GM15510 (cell line): Measurements from ENCODE around the gene FGL2.

Source experiments
- POLR2A ChIP-seq: IDR thresholded peaks from 3 replicates; pipeline ENCODE4 v1.6.1; 2011; ENCODE audit warnings: borderline replicate concordance; ENCODE audit not compliant: insufficient read length; ENCODE audit errors: extremely low read depth

FGL2 gene, protein sequence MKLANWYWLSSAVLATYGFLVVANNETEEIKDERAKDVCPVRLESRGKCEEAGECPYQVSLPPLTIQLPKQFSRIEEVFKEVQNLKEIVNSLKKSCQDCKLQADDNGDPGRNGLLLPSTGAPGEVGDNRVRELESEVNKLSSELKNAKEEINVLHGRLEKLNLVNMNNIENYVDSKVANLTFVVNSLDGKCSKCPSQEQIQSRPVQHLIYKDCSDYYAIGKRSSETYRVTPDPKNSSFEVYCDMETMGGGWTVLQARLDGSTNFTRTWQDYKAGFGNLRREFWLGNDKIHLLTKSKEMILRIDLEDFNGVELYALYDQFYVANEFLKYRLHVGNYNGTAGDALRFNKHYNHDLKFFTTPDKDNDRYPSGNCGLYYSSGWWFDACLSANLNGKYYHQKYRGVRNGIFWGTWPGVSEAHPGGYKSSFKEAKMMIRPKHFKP

GRCh38 chr7:77199013-77199966 is at the start of gene FGL2:
Gene FGL2, minus strand, starts transcription at chr7:77199819. Its CDS starts 26 bp downstream, at chr7:77199793.
- no peak for TF ChIP-seq POLR2A

DNA sequence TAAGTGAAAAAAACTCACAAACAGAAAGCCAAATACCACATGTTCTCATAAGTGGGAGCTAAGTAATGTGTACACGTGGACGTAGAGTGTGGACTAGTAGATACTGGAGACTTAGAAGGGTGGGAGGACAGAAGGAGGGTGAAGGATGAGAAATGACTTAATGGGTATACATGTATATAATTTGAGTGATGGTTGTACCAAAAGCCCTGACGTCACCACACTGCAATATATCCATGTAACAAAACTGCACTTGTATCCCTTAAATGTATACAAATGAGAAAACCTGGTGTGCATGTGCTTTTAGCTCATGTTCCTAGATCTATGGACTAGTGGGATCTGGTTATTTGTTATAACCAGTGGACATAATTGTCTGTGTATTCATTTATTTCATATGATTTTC is 48.5 kb upstream of the FGL2 start:
- TF ChIP-seq POLR2A, result no peak

GRCh38 chr7:77247206-77247850 is 47.7 kb upstream of the FGL2 start:
- TF ChIP-seq POLR2A, result no peak

GRCh38 chr7:77246026-77246640 is 46.5 kb upstream of the FGL2 start:
- no peak for TF ChIP-seq POLR2A

- TF ChIP-seq POLR2A, result no peak
These were observed 45.6 kb upstream of the FGL2 start for GRCh38 chr7:77245015-77245755.

- no peak for TF ChIP-seq POLR2A
These were observed 44.8 kb upstream of the FGL2 start for GRCh38 chr7:77244222-77244934.

DNA sequence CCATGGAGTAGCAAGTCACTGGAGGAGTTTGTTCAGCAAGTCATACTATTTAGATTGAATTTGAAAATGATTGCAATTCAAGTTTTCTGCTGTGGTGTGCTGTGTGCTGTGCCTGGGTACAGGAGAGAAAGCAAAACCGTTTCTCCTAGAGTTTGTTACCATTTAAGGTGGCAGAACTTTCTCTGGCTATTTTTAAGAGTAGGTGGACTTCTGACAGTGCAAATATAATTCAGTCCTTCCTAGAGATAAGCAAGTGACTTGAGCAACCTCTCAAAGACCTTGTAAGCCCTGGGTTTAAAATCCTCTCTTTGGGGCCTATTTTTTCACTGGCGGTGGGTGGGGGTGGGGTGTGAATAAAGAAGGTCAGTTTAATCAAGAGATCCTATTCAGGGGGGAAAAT is 42.9 kb upstream of the FGL2 start:
- TF ChIP-seq POLR2A, result no peak

DNA sequence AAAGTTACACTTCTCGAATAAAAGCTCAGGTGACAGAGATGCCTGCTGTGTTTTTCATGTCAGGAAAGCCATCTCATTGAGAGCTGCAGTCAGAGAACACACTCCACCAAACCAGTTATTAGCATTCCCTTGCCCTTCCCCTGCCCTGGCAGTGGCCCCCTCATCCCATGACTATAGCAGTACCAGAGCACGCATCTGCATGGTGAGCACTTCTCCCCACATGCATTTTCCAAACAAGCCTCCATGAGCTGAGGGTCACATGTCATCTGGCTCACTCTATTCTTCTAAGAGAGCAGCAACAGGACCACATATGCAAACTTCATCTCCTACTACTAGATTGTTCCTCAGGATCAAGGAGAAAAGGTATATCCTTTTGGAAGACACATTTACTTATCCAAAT is 42.4 kb upstream of the FGL2 start:
- TF ChIP-seq POLR2A, result no peak

DNA sequence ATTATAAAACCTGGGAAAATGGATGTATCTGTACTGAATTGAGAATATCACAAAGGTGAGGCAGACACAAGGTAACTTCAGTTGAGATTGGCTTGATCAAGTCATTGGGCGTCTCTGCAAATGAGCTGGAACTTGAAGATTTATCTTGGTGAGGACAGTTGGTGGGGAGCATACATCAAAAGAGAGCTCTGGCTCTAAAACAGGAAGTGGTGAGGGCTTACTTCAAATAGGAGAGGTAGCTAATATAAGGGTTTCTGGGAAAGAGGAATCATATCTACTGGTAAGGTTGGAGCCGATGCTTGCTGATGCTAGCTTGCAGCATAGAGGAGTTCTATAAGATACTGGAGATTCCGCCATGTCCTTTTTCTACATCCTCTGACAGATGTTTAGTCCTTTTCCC is 39.9 kb upstream of the FGL2 start:
- TF ChIP-seq POLR2A, result no peak

DNA sequence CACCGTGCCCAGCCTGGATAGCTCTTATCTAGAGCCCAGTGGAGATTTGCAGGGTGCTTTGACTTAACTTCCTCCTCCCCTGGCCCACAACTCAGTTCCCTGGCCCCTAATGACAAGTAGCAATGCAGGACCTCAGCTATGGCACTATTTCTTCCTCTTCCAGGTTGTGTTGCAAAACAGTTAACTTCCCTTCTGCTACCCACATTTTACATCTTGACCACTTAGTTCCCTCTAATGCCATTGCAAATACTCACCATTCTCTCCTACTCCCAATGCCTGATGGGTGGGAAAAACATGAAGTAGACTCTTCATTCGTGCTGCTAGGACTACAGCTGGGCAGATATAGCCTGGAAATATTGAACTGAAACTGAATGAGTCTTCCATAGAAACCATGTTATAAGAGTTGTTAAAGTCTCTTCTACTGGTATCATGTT is 39.1 kb upstream of the FGL2 start:
- TF ChIP-seq POLR2A, result no peak

DNA sequence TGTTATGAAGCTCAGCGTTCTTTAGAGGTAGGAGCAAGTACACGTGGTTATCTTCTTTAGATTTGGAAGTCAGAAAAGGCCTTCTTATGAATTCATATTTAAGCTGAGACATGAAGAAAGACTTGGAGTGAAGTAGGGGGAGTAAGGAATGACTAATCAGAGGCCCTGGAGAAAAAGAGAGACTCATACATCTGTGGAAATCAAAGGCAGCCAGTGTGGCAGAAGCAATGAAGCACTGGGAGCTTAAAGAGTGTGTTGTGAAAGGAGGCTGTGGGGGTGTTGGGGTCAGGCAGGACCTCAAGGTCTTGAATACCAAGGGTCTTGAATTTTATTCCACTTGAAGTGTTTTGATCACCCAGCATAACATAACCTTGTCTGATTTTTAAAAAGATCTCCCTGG is 35.7 kb upstream of the FGL2 start:
- no peak for TF ChIP-seq POLR2A

DNA sequence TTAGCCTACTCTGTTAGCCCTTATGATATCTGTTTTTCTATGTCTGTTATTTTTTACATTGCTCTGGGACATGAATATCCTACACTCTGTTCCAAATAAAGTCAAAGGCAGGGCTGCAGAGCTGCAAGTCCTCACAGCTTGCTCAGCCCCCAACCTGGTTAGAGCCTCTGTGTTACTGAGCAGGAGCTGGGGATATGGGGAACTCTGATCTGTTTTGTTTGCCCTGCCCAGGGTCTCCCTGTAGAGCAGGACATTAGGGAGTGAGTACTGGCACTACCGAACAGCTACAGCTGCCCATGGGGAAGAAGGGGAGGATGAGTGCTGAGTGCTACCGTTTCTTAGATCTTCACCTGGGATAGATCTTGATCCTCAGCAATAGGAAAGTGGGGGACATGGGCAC is 32.8 kb upstream of the FGL2 start:
- no peak for TF ChIP-seq POLR2A

GRCh38 chr7:77226357-77226839 is 26.8 kb upstream of the FGL2 start:
- TF ChIP-seq POLR2A, result no peak
